ENCODE data around the gene XRCC5.

DNA sequence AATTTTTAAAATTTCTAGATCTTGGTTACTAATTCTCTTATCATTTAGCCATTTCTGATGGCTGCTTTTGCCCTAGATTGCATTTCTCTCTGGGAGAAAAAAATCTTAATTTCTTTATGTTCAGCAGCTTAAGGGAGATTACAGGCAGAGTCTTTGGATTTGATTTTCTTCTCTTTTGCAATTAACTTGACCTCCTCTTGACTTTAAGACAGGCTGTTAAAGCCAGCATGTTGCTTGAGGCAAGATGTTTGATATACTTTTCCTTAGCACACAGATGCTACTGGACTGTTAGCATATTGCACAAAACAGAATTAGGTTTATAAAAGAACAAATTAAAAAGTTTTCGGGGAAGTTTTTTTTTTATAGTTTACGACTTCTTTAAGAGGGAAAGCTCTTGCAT lies 50.0 kb downstream of the XRCC5 start:
- TF ChIP-seq, protein P1, sequence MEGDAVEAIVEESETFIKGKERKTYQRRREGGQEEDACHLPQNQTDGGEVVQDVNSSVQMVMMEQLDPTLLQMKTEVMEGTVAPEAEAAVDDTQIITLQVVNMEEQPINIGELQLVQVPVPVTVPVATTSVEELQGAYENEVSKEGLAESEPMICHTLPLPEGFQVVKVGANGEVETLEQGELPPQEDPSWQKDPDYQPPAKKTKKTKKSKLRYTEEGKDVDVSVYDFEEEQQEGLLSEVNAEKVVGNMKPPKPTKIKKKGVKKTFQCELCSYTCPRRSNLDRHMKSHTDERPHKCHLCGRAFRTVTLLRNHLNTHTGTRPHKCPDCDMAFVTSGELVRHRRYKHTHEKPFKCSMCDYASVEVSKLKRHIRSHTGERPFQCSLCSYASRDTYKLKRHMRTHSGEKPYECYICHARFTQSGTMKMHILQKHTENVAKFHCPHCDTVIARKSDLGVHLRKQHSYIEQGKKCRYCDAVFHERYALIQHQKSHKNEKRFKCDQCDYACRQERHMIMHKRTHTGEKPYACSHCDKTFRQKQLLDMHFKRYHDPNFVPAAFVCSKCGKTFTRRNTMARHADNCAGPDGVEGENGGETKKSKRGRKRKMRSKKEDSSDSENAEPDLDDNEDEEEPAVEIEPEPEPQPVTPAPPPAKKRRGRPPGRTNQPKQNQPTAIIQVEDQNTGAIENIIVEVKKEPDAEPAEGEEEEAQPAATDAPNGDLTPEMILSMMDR (IDR thresholded peaks at IDR 0.05), result no peak
- TF ChIP-seq EZH2phosphoT487 (IDR thresholded peaks at IDR 0.05), result no peak

Measured in neural progenitor cell (in vitro differentiated cells).